Measurements from ENCODE around the gene HINFP. TPM values are rescaled to one million over a fixed set of nuclear protein-coding genes. Genes with fewer than 3 reads are reported as not detected.
"Not testable (repeated sequence)": the region's sequence is repeated elsewhere in the genome, so short reads cannot be mapped to it uniquely, and the experiment has no call there.

The HINFP gene
- total and polyA plus RNA-seq, 4 donors: 6.4 to 14.3 (median 8.3) TPM

- TF ChIP-seq, protein P1, sequence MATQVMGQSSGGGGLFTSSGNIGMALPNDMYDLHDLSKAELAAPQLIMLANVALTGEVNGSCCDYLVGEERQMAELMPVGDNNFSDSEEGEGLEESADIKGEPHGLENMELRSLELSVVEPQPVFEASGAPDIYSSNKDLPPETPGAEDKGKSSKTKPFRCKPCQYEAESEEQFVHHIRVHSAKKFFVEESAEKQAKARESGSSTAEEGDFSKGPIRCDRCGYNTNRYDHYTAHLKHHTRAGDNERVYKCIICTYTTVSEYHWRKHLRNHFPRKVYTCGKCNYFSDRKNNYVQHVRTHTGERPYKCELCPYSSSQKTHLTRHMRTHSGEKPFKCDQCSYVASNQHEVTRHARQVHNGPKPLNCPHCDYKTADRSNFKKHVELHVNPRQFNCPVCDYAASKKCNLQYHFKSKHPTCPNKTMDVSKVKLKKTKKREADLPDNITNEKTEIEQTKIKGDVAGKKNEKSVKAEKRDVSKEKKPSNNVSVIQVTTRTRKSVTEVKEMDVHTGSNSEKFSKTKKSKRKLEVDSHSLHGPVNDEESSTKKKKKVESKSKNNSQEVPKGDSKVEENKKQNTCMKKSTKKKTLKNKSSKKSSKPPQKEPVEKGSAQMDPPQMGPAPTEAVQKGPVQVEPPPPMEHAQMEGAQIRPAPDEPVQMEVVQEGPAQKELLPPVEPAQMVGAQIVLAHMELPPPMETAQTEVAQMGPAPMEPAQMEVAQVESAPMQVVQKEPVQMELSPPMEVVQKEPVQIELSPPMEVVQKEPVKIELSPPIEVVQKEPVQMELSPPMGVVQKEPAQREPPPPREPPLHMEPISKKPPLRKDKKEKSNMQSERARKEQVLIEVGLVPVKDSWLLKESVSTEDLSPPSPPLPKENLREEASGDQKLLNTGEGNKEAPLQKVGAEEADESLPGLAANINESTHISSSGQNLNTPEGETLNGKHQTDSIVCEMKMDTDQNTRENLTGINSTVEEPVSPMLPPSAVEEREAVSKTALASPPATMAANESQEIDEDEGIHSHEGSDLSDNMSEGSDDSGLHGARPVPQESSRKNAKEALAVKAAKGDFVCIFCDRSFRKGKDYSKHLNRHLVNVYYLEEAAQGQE (IDR thresholded peaks at IDR 0.05): no peak
- TF ChIP-seq JUND (IDR thresholded peaks at IDR 0.05) (no peak), SP1 (IDR thresholded peaks at IDR 0.05) (no peak), GABPA (IDR thresholded peaks at IDR 0.05 in 1 of 2, conservative IDR thresholded peaks at IDR 0.05 in 1 of 2) (peak; percentile 50 to 65)
These were observed 9.3 kb downstream of the HINFP start (continued) for GRCh38 chr11:119130662-119131061.

DNA sequence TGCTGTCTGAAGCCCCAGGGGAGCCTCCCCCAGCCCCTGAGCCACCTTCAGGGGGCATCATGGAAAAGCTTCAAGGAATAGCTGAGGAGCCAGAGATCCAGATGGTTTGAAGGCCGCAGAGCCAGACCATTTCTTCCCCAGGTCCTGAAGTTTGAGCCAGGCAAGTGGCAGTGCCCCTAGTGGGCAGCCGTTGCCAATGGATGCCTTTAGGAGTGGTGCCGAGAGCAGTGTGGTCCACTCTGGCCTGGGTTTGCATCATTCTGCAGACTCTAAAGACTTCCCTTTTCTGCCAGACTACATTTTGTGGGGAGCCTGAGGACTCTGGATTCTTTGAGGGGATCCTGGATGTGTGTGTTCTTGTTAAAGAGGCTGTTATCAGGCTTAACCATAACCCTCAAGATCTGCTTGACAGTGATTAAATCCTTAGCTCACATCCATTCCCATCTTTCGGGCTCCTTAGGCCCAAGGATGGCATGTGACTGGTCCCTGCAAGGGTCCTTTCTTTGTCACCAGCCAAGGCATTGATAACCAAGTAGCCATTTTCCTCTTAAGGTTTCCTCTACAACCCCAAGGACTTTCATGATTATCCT, 13.1 kb downstream of the HINFP start:
- WGBS: 81% methylated on average over 4 of the region's 4 CpGs
- DNase-seq (ENCODE audit: low spot score): no peak
- Histone ChIP-seq H3K27me3 (ENCODE audit: control insufficient read depth in 4 of 4, insufficient read depth in 4 of 4, low read length in 3 of 4) (no peaks in the 10 kb centered on the region), H3K9ac (ENCODE audit: low read depth in 1 of 2, low read length in 2 of 2) (no peak overlapping the region), H3K4me1 (ENCODE audit: control insufficient read depth in 4 of 4, insufficient read depth in 4 of 4, low read length in 3 of 4) (no peaks in the 10 kb centered on the region), H3K27ac (ENCODE audit: low read depth in 1 of 2, low read length in 2 of 2) (no peak overlapping the region), H3K36me3 (ENCODE audit: control insufficient read depth in 4 of 4, insufficient read depth in 3 of 4, low read depth in 1 of 4, low read length in 3 of 4) (peaks cover 6 to 40% (median 27%) of the 10 kb centered on the region in 4 donors), H3K9me3 (ENCODE audit: control insufficient read depth in 4 of 4, low read length in 3 of 4) (no peaks in the 10 kb centered on the region), H3K4me3 (ENCODE audit: low read depth in 1 of 3, low read length in 3 of 3) (no peak overlapping the region)
- TF ChIP-seq TAF1 (conservative IDR thresholded peaks at IDR 0.05) (no peak), SP1 (IDR thresholded peaks at IDR 0.05) (no peak), RAD21 (IDR thresholded peaks at IDR 0.05) (peak in 1 of 2 donors; percentile 53), EGR1 (IDR thresholded peaks at IDR 0.05; ENCODE audit: low read depth in 2 of 2) (no peak), HNF4A (conservative IDR thresholded peaks at IDR 0.05) (no peak), NR2F2 (IDR thresholded peaks at IDR 0.05) (no peak), RXRA (IDR thresholded peaks at IDR 0.05) (no peak), GABPA (IDR thresholded peaks at IDR 0.05 in 1 of 2, conservative IDR thresholded peaks at IDR 0.05 in 1 of 2) (no peak), YY1 (IDR thresholded peaks at IDR 0.05) (no peak)
- TF ChIP-seq, protein P2, sequence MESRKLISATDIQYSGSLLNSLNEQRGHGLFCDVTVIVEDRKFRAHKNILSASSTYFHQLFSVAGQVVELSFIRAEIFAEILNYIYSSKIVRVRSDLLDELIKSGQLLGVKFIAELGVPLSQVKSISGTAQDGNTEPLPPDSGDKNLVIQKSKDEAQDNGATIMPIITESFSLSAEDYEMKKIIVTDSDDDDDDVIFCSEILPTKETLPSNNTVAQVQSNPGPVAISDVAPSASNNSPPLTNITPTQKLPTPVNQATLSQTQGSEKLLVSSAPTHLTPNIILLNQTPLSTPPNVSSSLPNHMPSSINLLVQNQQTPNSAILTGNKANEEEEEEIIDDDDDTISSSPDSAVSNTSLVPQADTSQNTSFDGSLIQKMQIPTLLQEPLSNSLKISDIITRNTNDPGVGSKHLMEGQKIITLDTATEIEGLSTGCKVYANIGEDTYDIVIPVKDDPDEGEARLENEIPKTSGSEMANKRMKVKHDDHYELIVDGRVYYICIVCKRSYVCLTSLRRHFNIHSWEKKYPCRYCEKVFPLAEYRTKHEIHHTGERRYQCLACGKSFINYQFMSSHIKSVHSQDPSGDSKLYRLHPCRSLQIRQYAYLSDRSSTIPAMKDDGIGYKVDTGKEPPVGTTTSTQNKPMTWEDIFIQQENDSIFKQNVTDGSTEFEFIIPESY (IDR thresholded peaks at IDR 0.05): no peak
- TF ChIP-seq, protein P1 (IDR thresholded peaks at IDR 0.05): no peak
- TF ChIP-seq, protein P3, sequence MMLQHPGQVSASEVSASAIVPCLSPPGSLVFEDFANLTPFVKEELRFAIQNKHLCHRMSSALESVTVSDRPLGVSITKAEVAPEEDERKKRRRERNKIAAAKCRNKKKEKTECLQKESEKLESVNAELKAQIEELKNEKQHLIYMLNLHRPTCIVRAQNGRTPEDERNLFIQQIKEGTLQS (IDR thresholded peaks at IDR 0.05): no peak
- TF ChIP-seq, protein P4, sequence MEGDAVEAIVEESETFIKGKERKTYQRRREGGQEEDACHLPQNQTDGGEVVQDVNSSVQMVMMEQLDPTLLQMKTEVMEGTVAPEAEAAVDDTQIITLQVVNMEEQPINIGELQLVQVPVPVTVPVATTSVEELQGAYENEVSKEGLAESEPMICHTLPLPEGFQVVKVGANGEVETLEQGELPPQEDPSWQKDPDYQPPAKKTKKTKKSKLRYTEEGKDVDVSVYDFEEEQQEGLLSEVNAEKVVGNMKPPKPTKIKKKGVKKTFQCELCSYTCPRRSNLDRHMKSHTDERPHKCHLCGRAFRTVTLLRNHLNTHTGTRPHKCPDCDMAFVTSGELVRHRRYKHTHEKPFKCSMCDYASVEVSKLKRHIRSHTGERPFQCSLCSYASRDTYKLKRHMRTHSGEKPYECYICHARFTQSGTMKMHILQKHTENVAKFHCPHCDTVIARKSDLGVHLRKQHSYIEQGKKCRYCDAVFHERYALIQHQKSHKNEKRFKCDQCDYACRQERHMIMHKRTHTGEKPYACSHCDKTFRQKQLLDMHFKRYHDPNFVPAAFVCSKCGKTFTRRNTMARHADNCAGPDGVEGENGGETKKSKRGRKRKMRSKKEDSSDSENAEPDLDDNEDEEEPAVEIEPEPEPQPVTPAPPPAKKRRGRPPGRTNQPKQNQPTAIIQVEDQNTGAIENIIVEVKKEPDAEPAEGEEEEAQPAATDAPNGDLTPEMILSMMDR (IDR thresholded peaks at IDR 0.05; ENCODE audit: low read depth, low read length, missing input control): peak; percentile 32
- TF ChIP-seq, protein P5, sequence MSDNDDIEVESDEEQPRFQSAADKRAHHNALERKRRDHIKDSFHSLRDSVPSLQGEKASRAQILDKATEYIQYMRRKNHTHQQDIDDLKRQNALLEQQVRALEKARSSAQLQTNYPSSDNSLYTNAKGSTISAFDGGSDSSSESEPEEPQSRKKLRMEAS (IDR thresholded peaks at IDR 0.05): no peak

DNA sequence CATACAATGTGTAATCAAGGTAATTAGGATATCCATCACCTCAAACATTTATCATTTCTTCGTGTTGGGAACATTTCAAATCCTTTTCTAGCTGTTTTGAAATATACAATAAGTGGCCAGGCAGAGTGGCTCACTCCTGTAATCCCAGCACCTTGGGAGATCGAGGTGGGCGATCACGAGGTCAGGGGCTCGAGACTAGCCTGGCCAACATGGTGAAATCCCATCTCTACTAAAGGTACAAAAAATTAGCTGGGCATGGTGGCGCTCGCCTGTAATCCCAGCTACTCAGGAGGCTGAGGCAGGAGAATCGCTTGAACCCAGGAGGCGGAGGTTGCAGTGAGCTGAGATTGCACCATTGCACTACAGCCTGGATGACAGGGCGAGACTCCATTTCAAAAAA, 17.9 kb downstream of the HINFP start:
- 89% methylated on average over 10 of the region's 10 CpGs for WGBS
- not testable (repeated sequence) for H3K4me3 ChIP-seq (ENCODE audit: low read depth in 1 of 3, low read length in 3 of 3); DNase-seq (ENCODE audit: low spot score); H3K9ac ChIP-seq (ENCODE audit: low read depth in 1 of 2, low read length in 2 of 2); H3K27ac ChIP-seq (ENCODE audit: low read depth in 1 of 2, low read length in 2 of 2); H3K27me3 ChIP-seq (ENCODE audit: control insufficient read depth in 4 of 4, insufficient read depth in 4 of 4, low read length in 3 of 4); H3K9me3 ChIP-seq (ENCODE audit: control insufficient read depth in 4 of 4, low read length in 3 of 4); H3K36me3 ChIP-seq (ENCODE audit: control insufficient read depth in 4 of 4, insufficient read depth in 3 of 4, low read depth in 1 of 4, low read length in 3 of 4); H3K4me1 ChIP-seq (ENCODE audit: control insufficient read depth in 4 of 4, insufficient read depth in 4 of 4, low read length in 3 of 4)
